Transverse colon (tissue), 4 donors: ENCODE measurements around the gene GPR17. TPM values are rescaled to one million over a fixed set of nuclear protein-coding genes. Genes with fewer than 3 reads are reported as not detected.

Experiments
- DNase-seq: peaks from one replicate; pipeline ENCODE4 v3.0.0-alpha.2; 2019
- H3K27ac ChIP-seq, 4 donors: fragments of 200-600 bp; sonication (generic); 2 replicates each; pipeline ENCODE4 v1.5.1; 2016 to 2018; ENCODE audit warnings: inconsistent platforms in 4 of 4
- H3K27me3 ChIP-seq: fragments of 200-600 bp; sonication (generic); 2 replicates; pipeline ENCODE4 v1.5.1; 2017; ENCODE audit warnings: inconsistent platforms
- H3K36me3 ChIP-seq, 4 donors: fragments of 200-600 bp; sonication (generic); 2 replicates each; pipeline ENCODE4 v1.5.1; 2017 to 2019; ENCODE audit warnings: inconsistent platforms in 4 of 4
- H3K4me1 ChIP-seq, 4 donors: fragments of 200-600 bp; sonication (generic); 2 replicates each; pipeline ENCODE4 v1.5.1; 2017 to 2020; ENCODE audit warnings: inconsistent platforms in 4 of 4
- H3K4me3 ChIP-seq, 4 donors: fragments of 200-600 bp; sonication (generic); 1 replicate in 1 of 4; 2 replicates in 3 of 4; pipeline versions ENCODE4 v1.5.1 to v1.6.1; 2017 to 2019; ENCODE audit warnings: inconsistent platforms in 4 of 4
- H3K9me3 ChIP-seq, 2 donors: fragments of 200-600 bp; sonication (generic); 2 replicates each; pipeline ENCODE4 v1.5.1; 2017 to 2019; ENCODE audit warnings: inconsistent platforms in 2 of 2
- EP300 ChIP-seq: sonication (generic); formaldehyde crosslinking; IDR thresholded peaks from one replicate; pipeline ENCODE4 v1.6.1; 2017; ENCODE audit warnings: antibody characterized with exemption, low read depth
- POLR2A ChIP-seq: fragments of 450-650 bp; IDR thresholded peaks from one replicate; pipeline ENCODE4 v1.6.1; 2016; ENCODE audit warnings: antibody characterized with exemption, mild to moderate bottlenecking, moderate library complexity
- POLR2AphosphoS5 ChIP-seq, 3 donors: sonication (generic); formaldehyde crosslinking; IDR thresholded peaks; one replicate each; pipeline ENCODE4 v1.6.1; 2016; ENCODE audit warnings: antibody characterized with exemption in 3 of 3
- WGBS, 2 donors: methylation state at CpG; one replicate each; pipeline ENCODE4 v1.1.5; 2018; ENCODE audit warnings: low coverage in 1 of 2; 5-methylcytosine and 5-hydroxymethylcytosine counted together
- in situ Hi-C, 4 donors: fragments of 200-750 bp; cut with MboI; loops; one replicate each; pipeline versions ENCODE4 v1.15.0 to v1.15.1; 2017; ENCODE audit warnings: low sequenced_read_pairs in 3 of 4, low pct_ligation_motif_present in 1 of 4, low pct_unique_long_range_greater_than_20kb in 1 of 4
- intact Hi-C: fragments of 100-400 bp; cut with DNase I; formaldehyde crosslinking; loops from one replicate; pipeline ENCODE4 v1.15.1; 2023; ENCODE audit warnings: low total_unique reads
- total RNA-seq, 4 donors: library from RNA; depleted of rRNA; stranded (reverse); fragments of >200 nt; gene quantifications; one replicate each; pipeline ENCODE4 v1.1.0, GENCODE V29; 2016
- TF ChIP-seq, protein P1 (sequence below), 5 experiments: fragments of 200-600 bp in 3 of 5; fragments of 450-650 bp in 2 of 5; sonication (generic) in 3 of 5; IDR thresholded peaks; 1 replicate in 2 of 5; 2 replicates in 3 of 5; pipeline ENCODE4 v1.5.1; 2016 to 2017; ENCODE audit warnings: antibody characterized with exemption in 5 of 5, inconsistent platforms in 3 of 5, mild to moderate bottlenecking in 2 of 5, moderate library complexity in 1 of 5

The GPR17 gene
- total RNA-seq, 4 donors from 2014 or later = 0.14 TPM; not detected in 3

DNA sequence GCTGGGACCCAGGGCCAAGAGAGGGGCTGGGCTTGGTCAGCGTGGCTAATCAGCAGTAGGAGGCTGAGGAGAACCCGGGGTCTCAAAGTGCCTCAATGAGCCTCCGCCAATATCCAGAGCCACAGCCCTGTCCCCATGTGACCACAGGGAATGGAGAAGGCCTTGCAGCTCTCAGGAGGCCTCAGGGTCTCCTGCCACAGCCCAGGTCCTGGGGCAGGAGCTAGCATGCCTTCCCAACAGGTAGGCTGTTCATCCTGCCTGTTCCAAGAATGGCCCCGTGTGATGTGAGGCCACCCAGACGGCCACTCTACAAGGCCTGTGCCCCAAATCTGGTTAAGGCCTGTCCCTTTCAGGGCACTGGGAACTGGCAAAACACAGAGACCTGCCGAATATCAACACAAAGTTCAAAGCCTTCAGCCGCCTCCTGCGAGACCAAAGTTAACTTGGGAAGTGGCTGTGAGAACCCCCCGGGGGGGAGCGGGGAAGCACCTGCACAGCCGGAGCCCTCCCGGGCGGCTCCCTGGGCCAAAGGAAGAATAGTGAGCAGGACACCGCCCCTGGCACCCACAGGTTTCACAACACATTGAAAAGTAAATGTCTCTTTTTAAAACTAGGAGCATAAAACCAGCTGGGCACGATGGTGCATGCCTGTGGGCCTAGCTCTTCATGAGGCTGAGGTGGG lies 33.9 kb downstream of the GPR17 start:
- DNase-seq = no peak
- H3K36me3 ChIP-seq = no peaks in the 10 kb centered on the region
- TF ChIP-seq POLR2AphosphoS5 (IDR thresholded peaks at IDR 0.05) = no peak
- no peak for TF ChIP-seq POLR2A
- no peak for TF ChIP-seq EP300
- TF ChIP-seq, protein P1, sequence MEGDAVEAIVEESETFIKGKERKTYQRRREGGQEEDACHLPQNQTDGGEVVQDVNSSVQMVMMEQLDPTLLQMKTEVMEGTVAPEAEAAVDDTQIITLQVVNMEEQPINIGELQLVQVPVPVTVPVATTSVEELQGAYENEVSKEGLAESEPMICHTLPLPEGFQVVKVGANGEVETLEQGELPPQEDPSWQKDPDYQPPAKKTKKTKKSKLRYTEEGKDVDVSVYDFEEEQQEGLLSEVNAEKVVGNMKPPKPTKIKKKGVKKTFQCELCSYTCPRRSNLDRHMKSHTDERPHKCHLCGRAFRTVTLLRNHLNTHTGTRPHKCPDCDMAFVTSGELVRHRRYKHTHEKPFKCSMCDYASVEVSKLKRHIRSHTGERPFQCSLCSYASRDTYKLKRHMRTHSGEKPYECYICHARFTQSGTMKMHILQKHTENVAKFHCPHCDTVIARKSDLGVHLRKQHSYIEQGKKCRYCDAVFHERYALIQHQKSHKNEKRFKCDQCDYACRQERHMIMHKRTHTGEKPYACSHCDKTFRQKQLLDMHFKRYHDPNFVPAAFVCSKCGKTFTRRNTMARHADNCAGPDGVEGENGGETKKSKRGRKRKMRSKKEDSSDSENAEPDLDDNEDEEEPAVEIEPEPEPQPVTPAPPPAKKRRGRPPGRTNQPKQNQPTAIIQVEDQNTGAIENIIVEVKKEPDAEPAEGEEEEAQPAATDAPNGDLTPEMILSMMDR (IDR thresholded peaks at IDR 0.05) = no peak
- intact Hi-C loops (no loop called here), in situ Hi-C loops (no loop called here)
- peaks cover 19 to 38% (median 21%) of the 10 kb centered on the region in 4 donors for H3K4me1 ChIP-seq
- no peak overlapping the region for H3K4me3 ChIP-seq
- peaks cover 26% of the 10 kb centered on the region for H3K27me3 ChIP-seq
- WGBS, 2 donors = 85% methylated on average over 15 of the region's 15 CpGs; no CpG with 5 or more reads in 1 of the 2 donors
- no peaks in the 10 kb centered on the region for H3K9me3 ChIP-seq
- peak overlapping the region in 2 of 4 donors; percentile 16 to 89 for H3K27ac ChIP-seq

DNA sequence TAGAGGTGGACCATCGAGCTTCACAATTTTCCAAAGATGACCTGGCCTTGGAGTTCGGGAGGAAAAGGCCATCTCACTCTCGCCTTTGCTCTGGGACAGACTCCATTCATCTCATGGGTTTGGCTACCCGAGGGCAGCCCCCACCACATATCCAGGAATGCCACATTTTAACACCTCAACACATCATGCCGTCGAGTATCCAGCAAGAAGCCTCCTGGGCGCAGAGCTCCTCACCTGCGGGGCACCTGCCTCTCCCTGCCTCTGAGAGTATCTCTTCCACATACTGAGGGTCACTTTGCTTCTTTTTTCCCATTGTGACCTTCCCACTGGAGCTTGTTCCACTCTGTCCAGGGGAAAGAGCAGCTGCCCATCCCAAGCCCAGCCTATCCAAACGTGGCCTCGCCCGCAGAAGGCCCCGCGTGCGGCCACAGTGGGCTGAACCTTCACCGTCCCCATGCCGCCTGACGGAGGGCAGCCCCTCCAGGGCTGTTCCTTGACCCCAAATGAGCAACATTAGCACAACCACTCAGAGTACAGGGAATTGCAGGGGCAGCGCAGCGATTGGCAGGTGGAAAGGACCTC lies 34.8 kb downstream of the GPR17 start:
- peaks cover 11 to 29% (median 16%) of the 10 kb centered on the region in 4 donors for H3K4me1 ChIP-seq
- H3K27me3 ChIP-seq = peaks cover 17% of the 10 kb centered on the region
- no peaks in the 10 kb centered on the region for H3K9me3 ChIP-seq
- intact Hi-C loops = no loop called here
- no peaks in the 10 kb centered on the region for H3K36me3 ChIP-seq
- H3K27ac ChIP-seq = peak overlapping the region; percentile 53 to 89 (median 74)
- in situ Hi-C loops = no loop called here
- H3K4me3 ChIP-seq = no peak overlapping the region
- DNase-seq = no peak
- 79% methylated on average over 19 of the region's 19 CpGs; no CpG with 5 or more reads in 1 of the 2 donors for WGBS, 2 donors
- no peak for TF ChIP-seq POLR2AphosphoS5 (IDR thresholded peaks at IDR 0.05)
- TF ChIP-seq EP300 = no peak
- no peak for TF ChIP-seq POLR2A
- TF ChIP-seq, protein P1 (IDR thresholded peaks at IDR 0.05) = no peak

- TF ChIP-seq, protein P1 (IDR thresholded peaks at IDR 0.05) = no peak
- TF ChIP-seq POLR2A (no peak), EP300 (no peak), POLR2AphosphoS5 (IDR thresholded peaks at IDR 0.05) (no peak)
- Histone ChIP-seq H3K27me3 (peaks cover 13% of the 10 kb centered on the region), H3K4me3 (peak overlapping the region in 1 of 4 donors; percentile 13), H3K4me1 (peaks cover 12 to 26% (median 16%) of the 10 kb centered on the region in 4 donors), H3K36me3 (no peaks in the 10 kb centered on the region), H3K9me3 (no peaks in the 10 kb centered on the region), H3K27ac (peak overlapping the region; percentile 53 to 89 (median 74))
- in situ Hi-C loops (no loop called here), intact Hi-C loops (no loop called here)
- no peak for DNase-seq
- 53 to 58% methylated on average over 4 to 25 of the region's 25 CpGs for WGBS, 2 donors
These were observed 35.4 kb downstream of the GPR17 start for GRCh38 chr2:127681288-127681804.

GRCh38 chr2:127681976-127682857 lies 36.3 kb downstream of the GPR17 start:
- no peaks in the 10 kb centered on the region for H3K36me3 ChIP-seq
- H3K9me3 ChIP-seq = no peaks in the 10 kb centered on the region
- H3K27ac ChIP-seq = peak overlapping the region; percentile 61 to 89 (median 74)
- in situ Hi-C loops = no loop called here
- no peak for DNase-seq
- peaks cover 4% of the 10 kb centered on the region for H3K27me3 ChIP-seq
- H3K4me1 ChIP-seq = peaks cover 12 to 26% (median 14%) of the 10 kb centered on the region in 4 donors
- WGBS, 2 donors = 70 to 100% methylated on average over 1 to 6 of the region's 6 CpGs
- peak; percentile 44 to 77 (median 60) for TF ChIP-seq POLR2AphosphoS5 (IDR thresholded peaks at IDR 0.05)
- TF ChIP-seq POLR2A = no peak
- TF ChIP-seq, protein P1 (IDR thresholded peaks at IDR 0.05) = no peak
- TF ChIP-seq EP300 = peak; percentile 74
- no peak overlapping the region for H3K4me3 ChIP-seq
- intact Hi-C loops = no loop called here
